ENCODE data around the gene MAN2B1.
"Not testable (repeated sequence)": the region's sequence is repeated elsewhere in the genome, so short reads cannot be mapped to it uniquely, and the experiment has no call there.

DNA sequence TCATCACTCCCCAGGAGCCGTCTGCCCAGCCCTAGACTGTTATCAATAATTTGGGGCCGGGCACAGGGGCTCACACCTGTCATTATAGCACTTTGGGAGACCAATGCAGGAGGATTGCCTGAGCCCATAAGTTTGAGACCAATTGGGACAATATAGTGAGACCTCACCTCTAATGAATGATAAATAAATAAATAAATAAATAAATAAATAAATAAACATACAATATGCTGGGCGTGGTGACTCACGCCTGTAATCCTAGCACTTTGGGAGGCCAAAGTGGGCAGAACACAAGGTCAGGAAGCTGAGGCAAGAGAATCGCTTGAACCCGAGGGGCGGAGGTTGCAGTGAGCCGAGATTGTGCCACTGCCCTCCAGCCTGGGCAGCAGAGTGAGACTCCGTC is 46.8 kb upstream of the MAN2B1 start:
- TF ChIP-seq, protein P1, sequence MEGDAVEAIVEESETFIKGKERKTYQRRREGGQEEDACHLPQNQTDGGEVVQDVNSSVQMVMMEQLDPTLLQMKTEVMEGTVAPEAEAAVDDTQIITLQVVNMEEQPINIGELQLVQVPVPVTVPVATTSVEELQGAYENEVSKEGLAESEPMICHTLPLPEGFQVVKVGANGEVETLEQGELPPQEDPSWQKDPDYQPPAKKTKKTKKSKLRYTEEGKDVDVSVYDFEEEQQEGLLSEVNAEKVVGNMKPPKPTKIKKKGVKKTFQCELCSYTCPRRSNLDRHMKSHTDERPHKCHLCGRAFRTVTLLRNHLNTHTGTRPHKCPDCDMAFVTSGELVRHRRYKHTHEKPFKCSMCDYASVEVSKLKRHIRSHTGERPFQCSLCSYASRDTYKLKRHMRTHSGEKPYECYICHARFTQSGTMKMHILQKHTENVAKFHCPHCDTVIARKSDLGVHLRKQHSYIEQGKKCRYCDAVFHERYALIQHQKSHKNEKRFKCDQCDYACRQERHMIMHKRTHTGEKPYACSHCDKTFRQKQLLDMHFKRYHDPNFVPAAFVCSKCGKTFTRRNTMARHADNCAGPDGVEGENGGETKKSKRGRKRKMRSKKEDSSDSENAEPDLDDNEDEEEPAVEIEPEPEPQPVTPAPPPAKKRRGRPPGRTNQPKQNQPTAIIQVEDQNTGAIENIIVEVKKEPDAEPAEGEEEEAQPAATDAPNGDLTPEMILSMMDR (IDR thresholded peaks at IDR 0.05): not testable (repeated sequence)
- TF ChIP-seq POLR2A (IDR thresholded peaks at IDR 0.05): not testable (repeated sequence)
